Esophagus muscularis mucosa (tissue), 4 donors: ENCODE results near the gene PTPRN2.

Experiments used
- EP300 ChIP-seq: sonication (generic); formaldehyde crosslinking; IDR thresholded peaks from one replicate; pipeline ENCODE4 v1.6.1; 2017; ENCODE audit warnings: antibody characterized with exemption
- POLR2AphosphoS5 ChIP-seq, 2 donors: sonication (generic); formaldehyde crosslinking; IDR thresholded peaks; one replicate each; pipeline ENCODE4 v1.6.1; 2017; ENCODE audit warnings: antibody characterized with exemption in 2 of 2
- TF ChIP-seq, protein P1 (sequence below), 3 experiments: fragments of 200-600 bp in 2 of 3; fragments of 450-650 bp in 1 of 3; sonication (generic) in 2 of 3; IDR thresholded peaks; one replicate each; pipeline ENCODE4 v1.5.1; 2017 to 2019; ENCODE audit warnings: antibody characterized with exemption in 3 of 3, mild to moderate bottlenecking in 2 of 3, moderate library complexity in 1 of 3

DNA sequence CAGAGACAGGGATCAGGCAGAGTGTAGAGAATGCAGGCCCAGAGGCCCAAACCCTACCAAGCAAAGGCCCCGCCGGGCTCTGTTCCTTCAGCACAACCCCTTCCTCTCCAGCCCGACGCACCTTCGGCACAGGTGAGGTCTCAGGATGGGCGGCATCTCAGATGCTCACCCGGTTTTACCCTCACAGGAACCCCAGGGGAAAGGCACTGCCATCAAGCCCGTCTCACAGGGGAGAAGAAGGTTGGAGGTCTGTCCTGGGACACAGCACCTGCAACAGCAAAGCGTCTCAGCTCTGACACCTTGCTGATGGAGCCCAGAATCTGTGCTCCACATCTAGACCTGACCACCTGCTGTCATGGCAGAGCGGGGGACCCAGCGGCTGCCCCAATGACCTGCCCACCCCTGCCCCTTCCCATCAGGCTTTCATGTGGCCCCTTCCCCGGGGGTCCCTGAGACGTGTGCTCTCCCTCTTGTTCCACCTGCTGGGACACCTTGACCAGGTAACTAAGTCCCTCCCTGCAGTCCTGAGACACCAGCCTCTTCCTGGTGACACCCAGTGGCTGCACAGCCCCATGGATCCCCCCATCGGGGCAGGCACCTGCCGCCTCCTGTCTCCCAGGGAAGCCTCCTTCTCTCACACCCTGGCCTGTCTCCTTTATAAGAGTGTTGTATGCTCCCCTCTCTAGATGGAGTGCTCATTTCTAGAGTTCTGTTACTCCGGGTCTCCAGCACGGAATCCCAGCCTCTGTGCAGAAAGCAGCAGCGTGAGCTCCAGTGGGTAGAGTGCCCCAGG is 935.3 kb downstream of the PTPRN2 start:
- TF ChIP-seq, protein P1, sequence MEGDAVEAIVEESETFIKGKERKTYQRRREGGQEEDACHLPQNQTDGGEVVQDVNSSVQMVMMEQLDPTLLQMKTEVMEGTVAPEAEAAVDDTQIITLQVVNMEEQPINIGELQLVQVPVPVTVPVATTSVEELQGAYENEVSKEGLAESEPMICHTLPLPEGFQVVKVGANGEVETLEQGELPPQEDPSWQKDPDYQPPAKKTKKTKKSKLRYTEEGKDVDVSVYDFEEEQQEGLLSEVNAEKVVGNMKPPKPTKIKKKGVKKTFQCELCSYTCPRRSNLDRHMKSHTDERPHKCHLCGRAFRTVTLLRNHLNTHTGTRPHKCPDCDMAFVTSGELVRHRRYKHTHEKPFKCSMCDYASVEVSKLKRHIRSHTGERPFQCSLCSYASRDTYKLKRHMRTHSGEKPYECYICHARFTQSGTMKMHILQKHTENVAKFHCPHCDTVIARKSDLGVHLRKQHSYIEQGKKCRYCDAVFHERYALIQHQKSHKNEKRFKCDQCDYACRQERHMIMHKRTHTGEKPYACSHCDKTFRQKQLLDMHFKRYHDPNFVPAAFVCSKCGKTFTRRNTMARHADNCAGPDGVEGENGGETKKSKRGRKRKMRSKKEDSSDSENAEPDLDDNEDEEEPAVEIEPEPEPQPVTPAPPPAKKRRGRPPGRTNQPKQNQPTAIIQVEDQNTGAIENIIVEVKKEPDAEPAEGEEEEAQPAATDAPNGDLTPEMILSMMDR (IDR thresholded peaks at IDR 0.05): no peak
- no peak for TF ChIP-seq POLR2AphosphoS5 (IDR thresholded peaks at IDR 0.05)
- no peak for TF ChIP-seq EP300
